GM21381 (cell line): ENCODE results near the gene LBR.

Experiments
- ATAC-seq: cut with Tn5 transposase; IDR thresholded peaks from one replicate; pipeline ENCODE4 v1.9.1; 2021; ENCODE audit warnings: mild to moderate bottlenecking, moderate library complexity; ENCODE audit not compliant: unreplicated experiment

Gene LBR

DNA sequence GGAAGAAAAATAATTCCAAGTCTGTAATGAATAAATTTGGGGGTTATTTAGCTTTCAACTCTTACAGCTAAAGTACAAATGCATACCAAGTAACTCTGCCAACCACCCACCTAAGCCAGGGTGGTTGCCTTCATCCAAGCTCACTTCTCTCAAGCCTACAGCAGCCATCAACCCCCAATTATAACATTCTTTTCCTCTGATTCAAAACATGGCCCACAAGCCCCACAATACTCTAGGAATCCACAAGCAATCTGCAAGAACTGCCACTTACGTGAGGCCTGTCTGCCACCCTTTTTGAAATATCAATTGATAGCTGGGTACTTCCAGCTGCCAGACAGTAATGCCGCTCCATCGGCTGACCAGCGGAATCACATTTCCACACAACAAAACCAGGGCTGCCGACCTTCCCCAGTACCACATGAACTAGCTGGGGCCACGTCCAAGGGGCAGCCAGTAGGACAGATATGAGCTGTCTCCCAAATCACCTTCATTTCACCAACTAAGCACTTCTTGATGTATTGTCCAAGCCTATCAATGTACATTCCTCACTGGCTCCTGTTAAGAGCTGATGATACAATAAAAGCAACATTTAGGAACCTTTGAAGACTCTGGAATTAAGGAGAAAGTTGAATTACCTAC is 3.2 kb downstream of the LBR start:
- no peak for ATAC-seq

DNA sequence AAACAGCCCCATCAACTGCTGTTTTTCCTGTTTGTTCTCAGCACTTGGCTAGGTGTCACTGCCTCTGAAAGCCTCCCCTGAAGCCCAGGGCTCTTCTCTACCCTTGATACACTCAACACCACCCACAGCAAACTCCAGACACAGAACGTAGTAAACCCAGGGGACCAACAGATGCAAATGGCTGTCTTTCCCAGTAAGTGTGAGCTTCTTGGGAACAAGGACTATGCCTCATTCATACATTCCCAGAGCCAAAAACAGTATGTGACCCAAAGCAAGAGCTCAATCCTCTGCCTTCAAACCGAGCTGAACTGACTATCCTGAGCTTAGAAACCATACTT is 4.4 kb downstream of the LBR start:
- ATAC-seq: no peak

DNA sequence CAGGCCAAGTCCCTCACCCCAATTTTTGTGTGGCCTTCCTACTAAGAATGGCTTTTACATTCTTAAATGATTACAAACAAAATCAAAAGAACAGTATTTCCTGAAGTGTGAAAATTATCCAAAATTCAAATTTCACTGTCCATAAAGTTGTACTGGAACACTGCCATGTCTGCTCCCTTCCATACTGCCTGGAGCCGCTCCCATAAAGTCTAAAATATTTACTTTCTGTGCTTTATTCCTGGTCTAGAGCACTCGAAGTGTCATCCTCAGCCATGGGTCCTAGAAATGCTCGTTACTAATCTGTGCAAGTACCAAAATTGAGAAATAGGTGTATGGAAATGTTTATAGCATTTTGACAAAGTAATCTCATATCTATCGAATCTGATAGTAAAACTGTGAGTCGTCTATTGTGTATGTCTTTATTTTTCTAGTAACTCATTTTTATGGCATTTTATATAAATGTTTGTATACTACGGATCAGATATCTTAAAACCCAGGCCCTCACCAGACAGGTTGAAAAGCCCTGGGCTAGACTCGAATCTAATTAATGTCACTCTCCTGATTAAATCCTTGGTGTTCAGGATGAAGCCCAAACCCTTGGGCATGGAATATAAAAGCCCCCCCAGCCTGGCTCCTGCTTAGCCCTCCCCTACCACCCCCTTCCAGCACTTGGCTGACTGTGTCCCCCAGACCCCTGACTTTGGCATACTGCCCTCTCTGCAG is 4.9 kb downstream of the LBR start:
- ATAC-seq: no peak

DNA sequence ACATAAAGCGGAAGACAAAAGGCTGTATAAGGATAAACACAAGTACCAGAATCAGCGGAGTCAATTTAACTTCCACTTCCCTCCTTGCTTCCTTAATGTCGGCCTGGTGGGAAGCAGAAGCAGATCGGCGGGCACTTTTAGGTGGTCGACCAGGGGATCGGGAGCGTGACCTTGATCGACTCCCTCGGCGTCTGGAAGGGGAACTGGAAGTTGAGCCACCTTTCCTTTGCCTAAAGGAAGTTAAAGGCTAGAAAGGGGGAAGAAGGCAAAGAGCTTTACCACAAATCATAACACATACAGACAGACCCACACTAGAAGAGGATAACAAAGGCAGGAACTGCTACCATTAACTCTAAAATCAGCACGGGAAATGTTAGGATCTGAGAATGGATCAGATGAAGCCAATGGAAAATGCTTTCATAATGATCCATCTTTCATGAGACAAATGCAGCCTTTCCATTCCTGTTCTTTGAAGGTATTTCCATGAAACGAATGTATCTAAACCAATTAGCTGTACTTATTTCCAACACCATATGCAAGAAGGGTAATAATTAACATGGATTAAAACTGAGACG is 5.7 kb downstream of the LBR start:
- no peak for ATAC-seq

DNA sequence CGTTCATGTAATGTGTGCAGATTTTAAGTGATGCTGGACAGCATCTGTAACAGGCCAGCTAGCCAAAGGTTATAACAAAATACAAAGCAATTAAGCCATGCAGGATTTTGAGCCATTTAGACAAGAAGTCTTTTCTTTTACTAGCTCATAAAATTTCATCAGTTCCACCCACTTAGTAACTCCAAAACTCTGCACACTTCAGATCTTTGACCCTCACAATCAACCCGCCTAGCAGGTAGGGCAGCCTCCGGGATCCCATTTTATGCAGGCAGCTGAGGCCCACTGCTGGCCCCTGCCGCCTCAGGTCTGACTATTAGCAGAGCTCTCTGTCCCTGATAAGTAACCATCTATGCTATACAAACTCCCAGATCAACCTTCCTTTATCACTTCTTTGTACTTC is 9.2 kb downstream of the LBR start:
- no peak for ATAC-seq

DNA sequence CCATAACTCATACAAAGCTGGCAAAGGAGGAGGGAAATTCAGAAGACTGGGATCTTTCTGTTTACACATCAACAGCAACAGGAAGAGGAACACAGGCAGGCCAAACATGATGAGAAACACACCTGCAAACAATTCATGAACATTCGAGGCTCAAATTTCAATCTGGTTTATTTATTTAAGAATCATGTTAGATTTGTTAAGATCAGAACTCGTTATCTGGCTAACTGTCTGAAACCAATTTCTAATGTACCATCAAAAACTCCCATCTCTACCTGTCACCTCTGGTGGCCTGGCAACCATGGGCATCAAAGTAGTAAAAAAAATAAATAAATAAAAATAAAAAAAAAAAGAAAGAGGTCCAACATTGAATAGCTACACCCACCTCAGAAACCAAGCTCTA is 9.8 kb downstream of the LBR start:
- no peak for ATAC-seq

DNA sequence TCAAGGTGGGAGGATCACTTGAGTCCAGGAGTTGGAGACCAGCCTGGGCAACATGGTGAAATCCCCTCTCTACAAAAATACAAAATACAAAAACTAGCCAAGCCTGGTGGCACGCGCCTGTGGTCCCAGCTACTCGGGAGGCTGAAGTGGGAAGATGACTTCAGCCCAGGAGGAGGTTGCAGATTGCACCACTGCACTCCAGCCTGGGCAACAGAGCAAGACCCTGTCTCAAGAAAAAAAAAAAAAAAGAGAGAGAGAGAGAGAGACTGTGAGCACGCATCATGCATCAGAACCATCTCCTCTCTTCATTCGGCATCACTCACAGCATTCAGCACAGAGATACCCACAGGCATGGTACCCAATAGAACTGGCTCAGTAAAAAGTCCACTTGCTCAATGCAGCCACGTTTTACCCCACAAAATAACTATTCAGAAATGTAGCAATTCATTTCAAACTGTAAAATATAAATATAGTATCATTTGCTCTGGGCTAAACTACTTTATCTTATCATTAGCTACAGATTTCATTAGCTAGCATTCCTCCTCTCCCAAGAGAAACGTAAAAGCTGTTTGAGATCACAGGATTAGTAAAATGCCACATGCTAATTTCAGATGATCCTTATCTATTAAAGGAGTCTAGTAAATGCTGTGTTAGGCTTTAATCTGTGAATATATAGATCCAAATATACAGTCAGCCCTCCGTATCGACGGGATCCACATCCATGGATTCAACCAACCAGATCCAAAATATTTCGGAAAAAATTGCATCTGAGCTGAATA is 11.7 kb downstream of the LBR start:
- ATAC-seq: no peak

DNA sequence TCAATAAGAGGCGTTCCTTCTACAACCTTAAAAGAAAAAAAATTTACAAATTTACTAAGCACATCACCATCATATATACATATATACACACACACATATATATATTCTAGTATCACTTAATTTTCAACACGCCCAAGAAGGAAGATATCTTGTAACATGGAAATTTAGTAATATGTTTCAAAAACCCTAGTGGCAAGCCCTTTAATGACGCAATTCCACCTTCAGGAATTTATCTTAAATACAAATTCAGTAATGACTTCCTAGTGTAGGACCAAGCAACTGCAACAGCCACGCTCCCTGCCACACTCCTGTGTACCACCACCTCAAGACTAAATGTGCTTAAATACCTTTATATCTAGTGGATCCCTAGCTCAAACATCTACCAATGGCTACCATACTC is 12.5 kb downstream of the LBR start:
- ATAC-seq: no peak

DNA sequence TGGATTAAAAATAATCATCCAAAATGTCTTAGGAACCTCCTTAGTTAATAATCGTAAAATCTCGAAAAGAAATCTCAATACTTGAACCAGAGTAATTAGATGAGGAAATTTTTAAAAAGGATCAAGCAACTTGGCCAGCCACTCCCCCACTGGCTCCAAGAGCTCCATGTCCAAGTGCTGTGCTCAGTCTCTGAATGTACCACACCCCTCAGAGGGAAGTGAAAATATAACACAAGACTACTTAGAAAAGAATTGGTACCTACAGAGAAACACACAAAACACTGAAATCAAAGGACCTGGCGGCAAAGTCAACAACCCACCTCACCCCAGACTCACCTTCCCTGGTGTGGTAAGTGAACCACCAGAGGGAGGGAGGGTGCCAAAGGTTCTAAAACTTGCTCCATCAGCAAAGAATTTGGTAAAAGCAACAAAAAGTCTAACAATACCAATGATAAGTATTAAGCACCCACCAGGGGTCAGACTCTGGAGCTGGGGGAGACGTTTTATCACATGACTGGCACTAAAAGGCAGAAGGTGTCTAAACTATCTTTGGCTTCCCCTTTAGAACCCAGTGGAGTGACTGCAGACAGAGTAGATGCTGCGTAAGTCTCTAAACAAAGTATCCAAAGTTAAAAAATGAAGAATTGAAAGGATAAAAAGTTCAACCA is 14.0 kb downstream of the LBR start:
- no peak for ATAC-seq

DNA sequence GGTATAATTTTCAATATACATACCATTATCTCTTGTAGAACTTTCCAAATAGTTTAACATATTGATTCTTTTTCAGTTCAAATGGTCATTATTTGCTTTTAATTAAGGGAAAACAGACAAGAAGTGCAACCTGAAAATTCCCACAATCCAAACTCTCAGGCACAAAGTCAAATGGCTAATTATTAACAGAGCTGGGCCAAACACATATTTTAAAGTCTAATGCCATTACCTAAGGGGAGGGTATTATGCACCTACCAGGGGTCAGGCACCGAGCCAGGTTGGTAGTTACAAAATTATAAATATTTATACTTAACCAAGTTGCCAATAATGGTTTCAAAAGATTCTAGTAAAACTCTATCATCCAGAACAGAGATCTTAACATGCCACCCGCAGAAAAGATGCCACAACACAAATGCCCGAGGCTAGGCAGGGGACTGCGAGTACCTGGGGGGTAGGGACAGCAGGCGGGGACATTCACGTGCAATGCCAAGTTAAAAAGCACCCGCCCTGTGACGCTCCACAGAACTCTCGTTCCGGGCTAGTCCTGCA is 15.0 kb downstream of the LBR start:
- ATAC-seq: no peak

DNA sequence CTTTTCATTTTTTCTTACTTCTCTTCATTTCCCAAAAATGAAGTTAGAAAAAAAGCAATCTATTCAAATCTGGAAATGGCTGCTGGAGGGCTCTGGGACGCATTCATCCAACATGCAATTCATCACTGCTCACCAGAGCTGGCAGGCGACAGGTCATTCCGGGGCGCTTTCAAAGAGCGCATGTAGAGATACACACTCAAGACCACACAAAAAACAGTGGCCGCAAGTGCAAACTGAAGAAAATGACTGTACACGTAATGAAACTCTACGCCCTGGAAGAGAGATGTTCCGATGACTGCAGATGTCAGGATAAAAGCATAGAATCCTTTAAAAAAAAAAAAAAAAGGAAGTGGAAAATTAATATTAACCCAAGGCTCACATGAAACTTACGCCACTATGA is 15.5 kb downstream of the LBR start:
- ATAC-seq: no peak

DNA sequence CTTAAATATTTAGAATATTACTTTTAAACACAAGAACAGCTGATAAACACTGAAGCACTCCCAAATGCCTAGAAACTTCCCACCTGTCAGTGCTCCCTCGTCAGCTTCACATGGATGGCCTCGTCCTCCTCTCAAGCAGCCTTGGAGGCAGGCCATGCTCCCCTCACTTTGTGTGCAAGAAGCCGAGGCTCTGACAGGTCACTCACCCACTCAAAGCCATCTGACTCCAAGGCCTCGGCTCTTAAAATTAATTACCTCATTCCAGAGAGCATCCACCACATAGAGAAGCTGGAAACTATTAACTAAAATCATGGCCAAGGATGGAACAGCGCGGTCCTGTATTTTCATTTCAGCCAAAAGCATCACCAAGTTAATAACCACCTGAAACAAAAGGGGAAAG is 17.8 kb downstream of the LBR start:
- no peak for ATAC-seq

DNA sequence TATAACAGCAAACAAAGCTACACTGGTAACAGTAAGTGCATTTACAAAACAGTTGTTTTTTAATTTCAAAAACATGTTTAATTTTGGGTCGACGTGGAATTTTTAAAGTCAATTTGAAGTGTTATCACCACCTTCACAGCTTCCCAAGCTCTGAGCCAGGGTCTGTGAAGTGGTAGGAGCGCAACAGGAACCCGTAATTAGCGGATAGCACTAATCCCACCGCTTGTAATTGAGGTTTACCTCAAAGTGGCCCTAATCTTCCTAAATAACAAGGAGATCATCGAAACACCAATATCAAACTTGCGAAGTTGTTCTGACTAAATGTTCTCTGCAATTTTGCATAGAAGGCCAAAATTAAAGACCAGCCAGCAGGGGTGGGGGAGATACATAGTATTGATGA is 18.8 kb downstream of the LBR start:
- ATAC-seq: no peak

DNA sequence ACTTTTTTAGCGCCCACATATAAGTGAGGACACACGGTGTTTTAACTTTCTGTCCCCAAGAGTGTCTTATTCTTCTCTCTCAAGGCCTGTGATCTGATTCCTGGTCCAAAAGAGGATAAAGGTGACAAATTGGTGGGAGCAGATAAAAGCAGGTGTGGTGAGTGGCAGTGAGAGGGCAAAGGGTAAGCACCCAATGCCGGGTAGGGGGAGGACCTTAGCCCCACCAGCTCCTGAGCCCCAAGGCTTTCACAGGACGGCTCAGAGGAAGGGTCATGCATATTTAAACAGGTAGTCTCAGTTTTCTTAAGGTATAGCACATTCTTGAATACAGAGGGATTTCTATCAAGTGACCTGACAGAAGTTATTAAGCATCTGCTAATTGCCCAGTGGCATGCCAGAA is 19.6 kb downstream of the LBR start:
- no peak for ATAC-seq

DNA sequence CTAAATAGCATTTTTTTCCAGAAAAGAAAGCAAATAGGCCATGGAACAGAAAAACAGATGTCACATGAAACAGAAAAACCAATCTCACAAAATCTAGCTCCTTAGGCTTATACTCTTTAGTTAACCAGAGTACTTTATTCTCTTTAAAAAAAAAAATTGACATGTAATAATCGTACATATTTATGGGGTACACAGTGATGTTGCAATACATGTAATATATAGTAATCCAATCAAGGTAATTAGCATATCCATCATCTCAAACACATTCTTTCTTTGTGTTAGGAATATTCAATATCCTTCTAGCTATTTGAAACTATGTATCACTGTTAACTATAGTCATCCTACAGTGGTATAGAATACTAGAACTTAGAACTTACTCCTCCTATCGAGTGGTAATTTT is 20.1 kb downstream of the LBR start:
- no peak for ATAC-seq

DNA sequence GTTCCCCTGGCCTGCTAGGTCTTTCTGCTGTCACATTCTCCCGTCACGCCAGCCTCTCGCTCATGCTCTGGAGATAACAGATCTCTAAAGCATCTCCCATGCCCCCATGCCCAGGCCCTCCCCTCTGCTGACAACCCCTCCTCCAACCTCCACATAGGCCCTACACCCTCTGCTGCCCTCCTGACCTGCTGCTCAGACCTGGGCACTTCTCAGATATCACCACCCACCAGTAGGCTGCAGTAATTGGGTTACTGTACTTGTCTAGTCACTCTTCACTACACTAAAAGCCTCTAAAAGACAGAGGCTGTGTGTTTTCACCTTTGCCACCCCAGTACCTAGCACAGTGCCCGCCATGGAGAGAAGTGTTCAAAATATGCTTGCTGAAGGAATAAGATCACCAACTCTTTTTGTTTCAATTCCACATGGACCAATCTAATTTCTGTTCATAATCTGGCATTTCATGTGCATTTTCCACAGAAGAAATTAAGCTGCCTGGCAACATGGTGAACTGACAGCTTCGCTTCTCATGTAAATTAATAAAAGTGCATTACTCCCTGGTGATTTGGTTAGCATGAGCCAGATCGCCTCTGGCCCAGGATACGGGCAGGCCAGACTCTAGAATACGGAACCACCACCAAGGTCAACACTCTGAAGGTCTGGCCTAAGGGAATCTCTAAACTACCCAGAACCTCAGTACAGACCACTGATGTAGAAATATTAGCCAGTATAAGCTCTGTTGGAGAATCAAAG is 20.7 kb downstream of the LBR start:
- ATAC-seq: no peak

DNA sequence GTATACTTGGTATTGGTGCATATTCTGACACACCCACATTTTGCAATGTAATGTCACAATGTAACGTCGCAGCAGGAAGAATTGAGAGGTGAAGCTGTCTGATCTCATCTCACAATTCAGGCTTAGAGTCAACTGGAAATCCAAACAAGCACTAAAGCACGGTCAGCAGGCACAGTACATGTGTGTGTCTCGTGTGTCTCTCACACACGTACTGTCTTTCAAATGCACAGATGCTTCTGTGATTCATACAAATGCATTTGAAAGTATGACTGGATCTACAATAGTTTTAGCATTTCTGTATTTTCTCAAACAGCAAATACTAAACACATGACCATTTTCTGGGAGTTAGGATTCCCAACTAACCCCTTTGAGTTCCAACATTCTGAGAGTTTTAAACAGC is 26.9 kb downstream of the LBR start:
- ATAC-seq: no peak

DNA sequence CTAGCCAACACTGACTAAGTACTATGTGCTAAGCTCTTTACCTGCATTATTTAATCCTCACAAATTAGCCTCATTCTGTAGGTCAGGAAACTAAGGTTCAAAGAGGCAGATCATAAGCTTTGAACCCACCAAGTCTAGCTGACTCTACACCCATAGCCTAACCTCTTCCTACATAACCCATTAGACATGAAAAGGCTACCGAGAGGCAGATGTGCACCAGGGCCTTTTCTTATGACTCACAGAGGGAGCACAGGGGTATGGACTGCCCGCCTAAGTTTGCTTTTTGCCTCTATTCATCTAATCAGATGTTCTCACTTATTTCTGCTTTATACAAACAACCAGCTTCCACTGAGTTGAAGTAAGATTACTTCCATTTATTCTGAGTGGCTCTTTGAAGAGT is 31.5 kb downstream of the LBR start:
- ATAC-seq: no peak

DNA sequence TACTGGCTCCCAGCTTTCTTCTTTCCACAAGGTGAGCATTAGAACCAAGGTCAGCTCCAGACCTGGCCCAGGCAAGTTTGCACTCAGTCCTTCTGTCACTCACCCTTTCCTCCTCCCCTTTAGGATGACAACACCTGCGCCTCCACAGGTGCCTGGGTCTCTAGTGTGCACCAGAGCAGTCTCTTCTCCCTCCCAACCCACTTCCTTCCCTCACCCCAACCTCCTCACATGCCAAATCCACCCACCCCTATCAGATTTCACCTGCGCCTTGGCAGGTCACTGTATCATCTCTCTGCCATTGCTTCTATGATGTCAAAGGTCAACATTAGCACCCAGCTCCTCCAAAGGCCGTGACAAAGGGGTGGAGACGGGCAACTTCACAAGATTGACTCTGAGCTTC is 38.0 kb downstream of the LBR start:
- no peak for ATAC-seq

DNA sequence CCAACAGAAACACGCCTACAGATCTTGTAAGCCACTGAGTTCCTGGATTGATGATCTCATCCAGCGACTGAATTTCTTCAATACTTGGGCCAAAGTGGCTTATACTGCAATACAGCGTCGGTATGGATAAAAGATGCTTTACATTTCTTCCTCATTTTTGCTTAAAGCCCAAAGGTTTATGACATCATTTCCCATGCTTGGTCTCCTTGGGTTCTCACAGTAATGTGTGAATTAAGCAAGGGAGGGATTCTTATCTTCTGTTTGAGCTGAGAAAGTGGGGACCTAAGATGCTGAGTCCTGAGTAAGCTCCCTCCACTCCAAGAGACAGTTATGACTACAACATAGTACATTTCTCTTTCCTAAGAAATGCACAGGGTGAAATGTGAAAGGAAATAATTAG is 39.5 kb downstream of the LBR start:
- no peak for ATAC-seq
